ENCODE results near the gene RRP9.

The RRP9 gene

GRCh38 chr3:51974963-51975851 lies 33.5 kb upstream of the RRP9 start, which contains the start of gene ABHD14A:
Gene ABHD14A (plus strand): TSS chr3:51975064. CDS start chr3:51975136, 72 bp downstream.
- H3K9ac ChIP-seq (ENCODE audit: insufficient read length), result peak within 1 kb of the TSS; percentile 73

GRCh38 chr3:51974277-51974962 lies 32.7 kb upstream of the RRP9 start:
- no peak for DNase-seq (ENCODE audit: low read depth, low spot score)
- Histone ChIP-seq H3K27ac (peak overlapping the region; percentile 54), H3K9me3 (ENCODE audit: low read depth, low read length) (no peaks in the 10 kb centered on the region), H3K9ac (ENCODE audit: insufficient read length) (peak overlapping the region; percentile 73), H3K4me3 (peak overlapping the region; percentile 83), H3K36me3 (ENCODE audit: insufficient read depth, low read length) (no peaks in the 10 kb centered on the region)
- no peak for TF ChIP-seq EZH2 (IDR thresholded peaks at IDR 0.05)
- TF ChIP-seq POLR2AphosphoS5 (IDR thresholded peaks at IDR 0.05; ENCODE audit: borderline replicate concordance, low read depth, low read length), result no peak
- no peak for TF ChIP-seq FOXP2 (optimal IDR thresholded peaks at IDR 0.05; ENCODE audit: control extremely low read depth, extremely low read length, insufficient read depth)

More at GRCh38 chr3:51974963-51975851, 33.5 kb upstream of the RRP9 start, which contains the start of gene ABHD14A:
- no peaks in the 10 kb centered on the region for H3K36me3 ChIP-seq (ENCODE audit: insufficient read depth, low read length)
- no peak for TF ChIP-seq EZH2 (IDR thresholded peaks at IDR 0.05)
- TF ChIP-seq POLR2AphosphoS5 (IDR thresholded peaks at IDR 0.05; ENCODE audit: borderline replicate concordance, low read depth, low read length), result peak; percentile 45; the same call in 1 of the 2 replicates
- H3K27ac ChIP-seq, result peak within 1 kb of the TSS; percentile 54
- no peaks in the 10 kb centered on the region for H3K9me3 ChIP-seq (ENCODE audit: low read depth, low read length)
- DNase-seq (ENCODE audit: low read depth, low spot score), result no peak
- H3K4me3 ChIP-seq, result peak within 1 kb of the TSS; percentile 83

- no peak overlapping the region for H3K27ac ChIP-seq
- H3K9ac ChIP-seq (ENCODE audit: insufficient read length), result no peak overlapping the region
- no peak overlapping the region for H3K4me3 ChIP-seq
- TF ChIP-seq POLR2AphosphoS5 (IDR thresholded peaks at IDR 0.05; ENCODE audit: borderline replicate concordance, low read depth, low read length) (no peak), FOXP2 (optimal IDR thresholded peaks at IDR 0.05; ENCODE audit: control extremely low read depth, extremely low read length, insufficient read depth) (no peak), EZH2 (IDR thresholded peaks at IDR 0.05) (no peak)
- H3K36me3 ChIP-seq (ENCODE audit: insufficient read depth, low read length), result no peaks in the 10 kb centered on the region
- no peaks in the 10 kb centered on the region for H3K9me3 ChIP-seq (ENCODE audit: low read depth, low read length)
- no peak for DNase-seq (ENCODE audit: low read depth, low spot score)
These were observed 29.6 kb upstream of the RRP9 start for GRCh38 chr3:51971350-51971749.

- no peak overlapping the region for H3K4me3 ChIP-seq
- no peak overlapping the region for H3K27ac ChIP-seq
- H3K9ac ChIP-seq (ENCODE audit: insufficient read length), result no peak overlapping the region
- no peaks in the 10 kb centered on the region for H3K9me3 ChIP-seq (ENCODE audit: low read depth, low read length)
- no peak for DNase-seq (ENCODE audit: low read depth, low spot score)
- TF ChIP-seq FOXP2 (optimal IDR thresholded peaks at IDR 0.05; ENCODE audit: control extremely low read depth, extremely low read length, insufficient read depth) (no peak), POLR2AphosphoS5 (IDR thresholded peaks at IDR 0.05; ENCODE audit: borderline replicate concordance, low read depth, low read length) (no peak), EZH2 (IDR thresholded peaks at IDR 0.05) (no peak)
- H3K36me3 ChIP-seq (ENCODE audit: insufficient read depth, low read length), result no peaks in the 10 kb centered on the region
These were observed 29.0 kb upstream of the RRP9 start for GRCh38 chr3:51970606-51971300.

- Histone ChIP-seq H3K36me3 (ENCODE audit: insufficient read depth, low read length) (no peaks in the 10 kb centered on the region), H3K9me3 (ENCODE audit: low read depth, low read length) (no peaks in the 10 kb centered on the region), H3K9ac (ENCODE audit: insufficient read length) (no peak overlapping the region), H3K4me3 (no peak overlapping the region), H3K27ac (no peak overlapping the region)
- TF ChIP-seq FOXP2 (optimal IDR thresholded peaks at IDR 0.05; ENCODE audit: control extremely low read depth, extremely low read length, insufficient read depth), result no peak
- no peak for TF ChIP-seq EZH2 (IDR thresholded peaks at IDR 0.05)
- TF ChIP-seq POLR2AphosphoS5 (IDR thresholded peaks at IDR 0.05; ENCODE audit: borderline replicate concordance, low read depth, low read length), result no peak
- no peak for DNase-seq (ENCODE audit: low read depth, low spot score)
These were observed 28.1 kb upstream of the RRP9 start for GRCh38 chr3:51969841-51970240.

GRCh38 chr3:51968883-51969678 lies 27.4 kb upstream of the RRP9 start:
- Histone ChIP-seq H3K36me3 (ENCODE audit: insufficient read depth, low read length) (no peaks in the 10 kb centered on the region), H3K9ac (ENCODE audit: insufficient read length) (no peak overlapping the region), H3K27ac (no peak overlapping the region), H3K4me3 (0 out of 2 replicates have a peak overlapping the region, but pooled peaks have one; percentile 25), H3K9me3 (ENCODE audit: low read depth, low read length) (no peaks in the 10 kb centered on the region)
- no peak for DNase-seq (ENCODE audit: low read depth, low spot score)
- no peak; the same call in 1 of the 2 replicates for TF ChIP-seq POLR2AphosphoS5 (IDR thresholded peaks at IDR 0.05; ENCODE audit: borderline replicate concordance, low read depth, low read length)
- no peak for TF ChIP-seq EZH2 (IDR thresholded peaks at IDR 0.05)
- no peak for TF ChIP-seq FOXP2 (optimal IDR thresholded peaks at IDR 0.05; ENCODE audit: control extremely low read depth, extremely low read length, insufficient read depth)

- no peaks in the 10 kb centered on the region for H3K36me3 ChIP-seq (ENCODE audit: insufficient read depth, low read length)
- peak; percentile 22; the same call in 1 of the 2 replicates for TF ChIP-seq POLR2AphosphoS5 (IDR thresholded peaks at IDR 0.05; ENCODE audit: borderline replicate concordance, low read depth, low read length)
- TF ChIP-seq FOXP2 (optimal IDR thresholded peaks at IDR 0.05; ENCODE audit: control extremely low read depth, extremely low read length, insufficient read depth), result no peak
- TF ChIP-seq EZH2 (IDR thresholded peaks at IDR 0.05), result no peak
- H3K4me3 ChIP-seq, result peak overlapping the region; percentile 77
- peak overlapping the region; percentile 59 for H3K9ac ChIP-seq (ENCODE audit: insufficient read length)
- no peaks in the 10 kb centered on the region for H3K9me3 ChIP-seq (ENCODE audit: low read depth, low read length)
- no peak for DNase-seq (ENCODE audit: low read depth, low spot score)
- H3K27ac ChIP-seq, result no peak overlapping the region
These were observed 26.6 kb upstream of the RRP9 start for GRCh38 chr3:51968170-51968775.

All from SK-N-MC (cell line).